Stimulated activated CD8-positive, alpha-beta memory T cell treated with anti-CD3 and anti-CD28 coated beads, Interleukin-7, amount 100 ng/mL, for 24 hours (primary cell): ENCODE results near the gene IL15RA.
"Not testable (repeated sequence)": the region's sequence is repeated elsewhere in the genome, so short reads cannot be mapped to it uniquely, and the experiment has no call there.

Source experiments
- DNase-seq: peaks from one replicate; pipeline ENCODE4 v3.0.0-alpha.2; 2020; ENCODE audit warnings: low read depth

IL15RA gene

GRCh38 chr10:5927306-5927705 is 50.0 kb downstream of the IL15RA start:
- DNase-seq: no peak

- DNase-seq: no peak
Measured at GRCh38 chr10:5924889-5925288, 52.5 kb downstream of the IL15RA start.

- no peak for DNase-seq
Measured at GRCh38 chr10:5921746-5922145, 55.6 kb downstream of the IL15RA start.

- no peak for DNase-seq
Measured at GRCh38 chr10:5919568-5919967, 57.8 kb downstream of the IL15RA start.

- DNase-seq: no peak
Measured at GRCh38 chr10:5918763-5919162, 58.6 kb downstream of the IL15RA start.

- no peak for DNase-seq
Measured at GRCh38 chr10:5917305-5917704, 60.0 kb downstream of the IL15RA start.

GRCh38 chr10:5915451-5915850 is 61.9 kb downstream of the IL15RA start:
- DNase-seq: no peak

- no peak for DNase-seq
Measured at GRCh38 chr10:5913736-5914135, 63.6 kb downstream of the IL15RA start.

GRCh38 chr10:5911670-5912069 is 65.7 kb downstream of the IL15RA start:
- DNase-seq: no peak

- no peak for DNase-seq
Measured at GRCh38 chr10:5910323-5911100, 66.8 kb downstream of the IL15RA start.

- not testable (repeated sequence) for DNase-seq
Measured at GRCh38 chr10:5908676-5909075, 68.7 kb downstream of the IL15RA start.

- no peak for DNase-seq
Measured at GRCh38 chr10:5906651-5907050, 70.7 kb downstream of the IL15RA start.

GRCh38 chr10:5905854-5906507 is 71.4 kb downstream of the IL15RA start:
- DNase-seq: no peak

GRCh38 chr10:5904227-5904626 is 73.1 kb downstream of the IL15RA start:
- DNase-seq: no peak

- DNase-seq: no peak
Measured at GRCh38 chr10:5903563-5903962, 73.8 kb downstream of the IL15RA start.

GRCh38 chr10:5902511-5903274 is 74.7 kb downstream of the IL15RA start:
- DNase-seq: no peak
